CD14-positive monocyte (primary cell): ENCODE measurements around the gene VCAN. TPM values are rescaled to one million over a fixed set of nuclear protein-coding genes. Genes with fewer than 3 reads are reported as not detected.

Source experiments
- DNase-seq, 3 donors: peaks; one replicate each; pipeline ENCODE4 v3.0.0-alpha.2; 2011 to 2022
- H2AFZ ChIP-seq: 2 replicates; pipeline ENCODE4 v1.6.0; 2012; ENCODE audit warnings: mild to moderate bottlenecking, low read depth, low read length, inconsistent platforms; ENCODE audit not compliant: insufficient read depth, poor library complexity, severe bottlenecking
- H3K27ac ChIP-seq, 2 donors: 1 replicate in 1 of 2; 2 replicates in 1 of 2; pipeline ENCODE4 v1.5.1; 2012 to 2013; ENCODE audit warnings: low read length in 2 of 2, control low read depth in 1 of 2, inconsistent platforms in 1 of 2, low read depth in 1 of 2, mild to moderate bottlenecking in 1 of 2
- H3K27me3 ChIP-seq, 2 donors: one replicate each; pipeline versions ENCODE4 v1.6.0 to v1.6.1; 2011 to 2013; ENCODE audit warnings: low read length in 2 of 2; ENCODE audit not compliant: control insufficient read depth in 2 of 2, insufficient read depth in 2 of 2
- H3K36me3 ChIP-seq, 2 donors: replicated peaks in 1 of 2; 1 replicate in 1 of 2; 2 replicates in 1 of 2; pipeline versions ENCODE4 v1.5.1 to v1.6.1; 2012 to 2013; ENCODE audit warnings: low read length in 2 of 2, control low read depth in 1 of 2, inconsistent platforms in 1 of 2, mild to moderate bottlenecking in 1 of 2; ENCODE audit not compliant: insufficient read depth in 2 of 2, control insufficient read depth in 1 of 2
- H3K4me1 ChIP-seq, 2 donors: 1 replicate in 1 of 2; 2 replicates in 1 of 2; pipeline versions ENCODE4 v1.5.1 to v1.6.1; 2012 to 2013; ENCODE audit warnings: low read length in 2 of 2, control low read depth in 1 of 2, inconsistent platforms in 1 of 2, mild to moderate bottlenecking in 1 of 2, moderate library complexity in 1 of 2; ENCODE audit not compliant: insufficient read depth in 2 of 2, control insufficient read depth in 1 of 2
- H3K4me2 ChIP-seq: replicated peaks from 2 replicates; pipeline ENCODE3; 2012; ENCODE audit warnings: low read length, moderate library complexity, mild to moderate bottlenecking; ENCODE audit not compliant: poor library complexity, severe bottlenecking; ENCODE audit errors: extremely low read depth
- H3K4me3 ChIP-seq, 3 experiments: fragments of 200-600 bp in 1 of 3; sonication (generic) in 1 of 3; replicated peaks in 1 of 3; 1 replicate in 2 of 3; 2 replicates in 1 of 3; pipeline ENCODE4 v1.5.1; 2011 to 2013; ENCODE audit warnings: low read length in 3 of 3, mild to moderate bottlenecking in 3 of 3, control low read depth in 2 of 3, low read depth in 2 of 3, inconsistent platforms in 1 of 3, moderate library complexity in 1 of 3
- H3K79me2 ChIP-seq: 2 replicates; pipeline ENCODE4 v1.6.0; 2012; ENCODE audit warnings: mild to moderate bottlenecking, control low read depth, inconsistent platforms, low read length, moderate library complexity; ENCODE audit not compliant: insufficient read depth
- H3K9ac ChIP-seq: 2 replicates; pipeline ENCODE4 v1.6.0; 2017; ENCODE audit warnings: low read length, mild to moderate bottlenecking; ENCODE audit not compliant: insufficient read depth, poor library complexity, severe bottlenecking
- H3K9me3 ChIP-seq, 2 donors: replicated peaks in 1 of 2; 1 replicate in 1 of 2; 2 replicates in 1 of 2; pipeline versions ENCODE4 v1.5.1 to v1.6.1; 2012 to 2013; ENCODE audit warnings: low read length in 2 of 2, control low read depth in 1 of 2; ENCODE audit not compliant: control insufficient read depth in 1 of 2, insufficient read depth in 1 of 2
- H4K20me1 ChIP-seq: 2 replicates; pipeline ENCODE4 v1.6.0; 2012; ENCODE audit warnings: mild to moderate bottlenecking, low read length, control low read depth, moderate library complexity; ENCODE audit not compliant: insufficient read depth
- H3K27ac Mint-ChIP-seq, 7 donors: one replicate each; pipeline ENCODE4 v1.8.0; 2020; ENCODE audit warnings: mild to moderate bottlenecking in 7 of 7, mixed read lengths in 7 of 7, moderate library complexity in 6 of 7, inconsistent platforms in 2 of 7
- H3K27me3 Mint-ChIP-seq, 3 donors: one replicate each; pipeline ENCODE4 v1.8.0; 2021 to 2022; ENCODE audit warnings: low read depth in 3 of 3, mild to moderate bottlenecking in 3 of 3, mixed read lengths in 3 of 3, moderate library complexity in 3 of 3, inconsistent platforms in 1 of 3
- H3K36me3 Mint-ChIP-seq, 2 donors: one replicate each; pipeline ENCODE4 v1.8.0; 2020; ENCODE audit warnings: mixed read lengths in 2 of 2, inconsistent platforms in 1 of 2, mild to moderate bottlenecking in 1 of 2
- H3K4me1 Mint-ChIP-seq: one replicate; pipeline ENCODE4 v1.8.0; 2020; ENCODE audit warnings: mild to moderate bottlenecking, mixed read lengths
- H3K4me3 Mint-ChIP-seq, 2 donors: one replicate each; pipeline ENCODE4 v1.8.0; 2020; ENCODE audit warnings: mild to moderate bottlenecking in 2 of 2, mixed read lengths in 2 of 2, moderate library complexity in 1 of 2
- H3K9me3 Mint-ChIP-seq, 7 donors: one replicate each; pipeline ENCODE4 v1.8.0; 2020 to 2022; ENCODE audit warnings: mixed read lengths in 7 of 7, mild to moderate bottlenecking in 6 of 7, moderate library complexity in 6 of 7, inconsistent platforms in 2 of 7
- WGBS: methylation state at CpG from one replicate; pipeline ENCODE4 v1.1.5; 2013; ENCODE audit warnings: missing lambda C conversion rate; ENCODE audit not compliant: insufficient coverage; 5-methylcytosine and 5-hydroxymethylcytosine counted together
- intact Hi-C, 2 donors: fragments of 100-400 bp; cut with micrococcal nuclease; formaldehyde crosslinking; loops; one replicate each; pipeline versions ENCODE4 v1.15.0 to v1.15.1; 2023
- polyA plus RNA-seq, 3 donors: library from polyadenylated mRNA; depleted of rRNA in 1 of 3; unstranded in 2 of 3; stranded (reverse) in 1 of 3; fragments of 300-500 nt in 2 of 3; fragments of >200 nt in 1 of 3; fragmentation: Illumina TruSeq in 2 of 3; gene quantifications; 1 replicate in 2 of 3; 2 replicates in 1 of 3; pipeline ENCODE4 v1.2.3, GENCODE V29; 2012 to 2021
- TF ChIP-seq, protein P1 (sequence below): fragments of 200-600 bp; IDR thresholded peaks from one replicate; pipeline ENCODE4 v1.8.0; 2022; ENCODE audit warnings: antibody characterized with exemption, mild to moderate bottlenecking

Gene VCAN
- polyA plus RNA-seq, 3 donors: 417 to 844 (median 630) TPM

DNA sequence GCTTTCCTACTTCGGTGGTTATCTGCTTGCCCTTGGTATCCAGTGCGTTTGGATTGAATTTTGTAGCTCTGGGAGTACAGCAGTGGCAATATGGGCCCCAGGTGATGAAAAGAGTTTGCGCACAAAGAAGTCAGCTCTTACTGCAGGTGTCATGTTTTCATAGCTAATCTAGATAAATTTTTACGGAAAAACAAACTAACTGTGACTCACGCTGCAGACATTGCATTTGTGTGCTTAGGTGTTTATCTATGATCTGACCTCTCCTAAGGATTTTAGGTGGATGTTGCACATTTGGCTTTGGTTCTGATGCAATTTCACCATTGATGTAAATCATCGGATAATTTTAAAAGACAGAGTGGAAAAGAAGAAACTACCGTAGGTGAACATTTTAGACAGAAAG, 92.1 kb downstream of the VCAN start:
- peaks cover 100% of the 10 kb centered on the region for H4K20me1 ChIP-seq
- no peaks in the 10 kb centered on the region for H3K9me3 Mint-ChIP-seq
- H3K4me2 ChIP-seq: no peak overlapping the region
- intact Hi-C loops: loop anchor here (5.0 to 10.0 kb wide), 2 partner anchors 49 to 1211 kb away; no protein-coding TSS in a partner anchor
- H3K36me3 ChIP-seq: peaks cover 100% of the 10 kb centered on the region in 2 donors
- no peaks in the 10 kb centered on the region for H3K4me1 Mint-ChIP-seq
- no peaks in the 10 kb centered on the region for H3K9me3 ChIP-seq
- DNase-seq: no peak
- peaks cover 0 to 2% (median 0%) of the 10 kb centered on the region in 3 donors for H3K27me3 Mint-ChIP-seq
- H3K9ac ChIP-seq: no peak overlapping the region
- H3K4me1 ChIP-seq: no peaks in the 10 kb centered on the region
- H3K27ac ChIP-seq: no peak overlapping the region
- H3K4me3 Mint-ChIP-seq: no peak overlapping the region
- peak overlapping the region in 1 of 7 donors; percentile 4 for H3K27ac Mint-ChIP-seq
- H3K4me3 ChIP-seq: no peak overlapping the region
- H3K27me3 ChIP-seq: no peaks in the 10 kb centered on the region
- 80% methylated on average over 2 of the region's 7 CpGs for WGBS
- TF ChIP-seq, protein P1, sequence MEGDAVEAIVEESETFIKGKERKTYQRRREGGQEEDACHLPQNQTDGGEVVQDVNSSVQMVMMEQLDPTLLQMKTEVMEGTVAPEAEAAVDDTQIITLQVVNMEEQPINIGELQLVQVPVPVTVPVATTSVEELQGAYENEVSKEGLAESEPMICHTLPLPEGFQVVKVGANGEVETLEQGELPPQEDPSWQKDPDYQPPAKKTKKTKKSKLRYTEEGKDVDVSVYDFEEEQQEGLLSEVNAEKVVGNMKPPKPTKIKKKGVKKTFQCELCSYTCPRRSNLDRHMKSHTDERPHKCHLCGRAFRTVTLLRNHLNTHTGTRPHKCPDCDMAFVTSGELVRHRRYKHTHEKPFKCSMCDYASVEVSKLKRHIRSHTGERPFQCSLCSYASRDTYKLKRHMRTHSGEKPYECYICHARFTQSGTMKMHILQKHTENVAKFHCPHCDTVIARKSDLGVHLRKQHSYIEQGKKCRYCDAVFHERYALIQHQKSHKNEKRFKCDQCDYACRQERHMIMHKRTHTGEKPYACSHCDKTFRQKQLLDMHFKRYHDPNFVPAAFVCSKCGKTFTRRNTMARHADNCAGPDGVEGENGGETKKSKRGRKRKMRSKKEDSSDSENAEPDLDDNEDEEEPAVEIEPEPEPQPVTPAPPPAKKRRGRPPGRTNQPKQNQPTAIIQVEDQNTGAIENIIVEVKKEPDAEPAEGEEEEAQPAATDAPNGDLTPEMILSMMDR: no peak
- H3K79me2 ChIP-seq: peaks cover 4% of the 10 kb centered on the region
- H3K36me3 Mint-ChIP-seq: peaks cover 95 to 100% of the 10 kb centered on the region in 2 donors
- no peak overlapping the region for H2AFZ ChIP-seq

DNA sequence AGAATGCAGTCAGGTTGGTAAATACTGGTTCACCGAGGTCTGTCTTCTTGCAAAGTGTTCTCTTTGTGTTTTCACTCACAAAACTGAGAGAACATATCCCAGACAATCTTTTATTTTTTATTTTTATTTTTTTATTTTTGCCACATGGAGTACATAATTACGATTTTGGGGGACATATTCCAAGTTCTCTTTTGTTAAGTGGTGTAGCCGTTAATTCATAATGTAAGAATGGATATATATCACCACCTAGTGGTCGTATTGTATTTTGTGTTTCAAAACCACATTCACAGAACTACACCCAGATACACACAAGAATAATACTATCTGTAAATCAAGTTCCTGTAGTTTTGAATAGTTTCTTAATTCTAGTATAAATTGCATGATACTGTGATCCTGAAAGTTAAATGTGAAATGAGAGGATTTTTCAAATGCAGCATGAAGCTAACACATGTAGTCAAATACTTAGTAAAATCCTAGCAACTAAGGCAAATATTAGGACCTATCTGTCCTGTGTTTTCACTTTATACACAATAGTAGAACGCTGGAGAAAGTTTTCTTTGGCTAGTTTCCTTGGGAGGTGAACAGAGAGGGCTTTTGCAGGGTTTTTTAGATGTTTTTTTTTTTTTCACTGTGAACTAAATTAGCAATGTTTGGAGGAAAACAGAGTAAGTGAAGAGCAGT, 92.7 kb downstream of the VCAN start:
- H2AFZ ChIP-seq: no peak overlapping the region
- peaks cover 100% of the 10 kb centered on the region for H4K20me1 ChIP-seq
- H3K4me3 ChIP-seq: no peak overlapping the region
- Mint-ChIP-seq H3K27me3 (peaks cover 0 to 2% (median 0%) of the 10 kb centered on the region in 3 donors), H3K27ac (peak overlapping the region in 1 of 7 donors; percentile 30), H3K4me3 (no peak overlapping the region), H3K4me1 (no peaks in the 10 kb centered on the region), H3K36me3 (peaks cover 95 to 100% of the 10 kb centered on the region in 2 donors), H3K9me3 (no peaks in the 10 kb centered on the region)
- peak in 2 of 3 donors; percentile 9 to 13 for DNase-seq
- H3K4me1 ChIP-seq: no peaks in the 10 kb centered on the region
- no peaks in the 10 kb centered on the region for H3K9me3 ChIP-seq
- H3K27ac ChIP-seq: peak overlapping the region in 1 of 2 donors; percentile 6
- TF ChIP-seq, protein P1: peak; percentile 74
- H3K27me3 ChIP-seq: no peaks in the 10 kb centered on the region
- no peak overlapping the region for H3K4me2 ChIP-seq
- intact Hi-C loops: loop anchor here (5.0 to 10.0 kb wide), 2 partner anchors 49 to 1212 kb away; no protein-coding TSS in a partner anchor
- WGBS: no CpG with 5 or more reads among the region's 5 CpGs
- peaks cover 100% of the 10 kb centered on the region in 2 donors for H3K36me3 ChIP-seq
- peaks cover 4% of the 10 kb centered on the region for H3K79me2 ChIP-seq
- H3K9ac ChIP-seq: no peak overlapping the region
